Dermis blood vessel endothelial cell (primary cell): ENCODE data around the gene CIDEC. TPM values are rescaled to one million over a fixed set of nuclear protein-coding genes. Genes with fewer than 3 reads are reported as not detected.

ENCODE experiments used
- DNase-seq: peaks from one replicate; pipeline ENCODE4 v3.0.0; 2010
- total RNA-seq: library from RNA; depleted of rRNA; stranded (reverse); fragments of >200 nt; gene quantifications from 2 replicates; pipeline ENCODE4 v1.2.3, GENCODE V29; 2014

Gene CIDEC
- total RNA-seq, 1 donor from 2014 or later, result not detected

- DNase-seq, result peak; percentile 97
Measured at GRCh38 chr3:9843715-9844438, 36.2 kb downstream of the CIDEC start, which contains the start of gene RPUSD3. RPUSD3 (minus strand) TSS chr3:9844008; CDS start chr3:9843990, 18 bp downstream.

- DNase-seq, result no peak
Measured at GRCh38 chr3:9841015-9841414, 39.0 kb downstream of the CIDEC start.

- DNase-seq, result no peak
Measured at GRCh38 chr3:9838856-9839255, 41.2 kb downstream of the CIDEC start.

GRCh38 chr3:9837701-9838582 lies 42.1 kb downstream of the CIDEC start:
- DNase-seq, result peak; percentile 84

- DNase-seq, result no peak
Measured at GRCh38 chr3:9834520-9835380, 45.3 kb downstream of the CIDEC start.

GRCh38 chr3:9833078-9833477 lies 47.0 kb downstream of the CIDEC start:
- no peak for DNase-seq

GRCh38 chr3:9831253-9831652 lies 48.8 kb downstream of the CIDEC start:
- no peak for DNase-seq

GRCh38 chr3:9828801-9829755 lies 51.0 kb downstream of the CIDEC start:
- DNase-seq, result no peak

GRCh38 chr3:9826815-9827573 lies 53.1 kb downstream of the CIDEC start:
- peak; percentile 41 for DNase-seq

- DNase-seq, result no peak
Measured at GRCh38 chr3:9825451-9826040, 54.5 kb downstream of the CIDEC start.

GRCh38 chr3:9820946-9821345 lies 59.1 kb downstream of the CIDEC start:
- peak; percentile 50 for DNase-seq

GRCh38 chr3:9820543-9820942 lies 59.5 kb downstream of the CIDEC start:
- no peak for DNase-seq

- DNase-seq, result no peak
Measured at GRCh38 chr3:9818666-9819335, 61.3 kb downstream of the CIDEC start.

GRCh38 chr3:9817436-9817835 lies 62.6 kb downstream of the CIDEC start:
- DNase-seq, result no peak

Other genes with a start within 250 kb of the CIDEC start
- gene MTMR14, start 230.7 kb downstream of the CIDEC start, total RNA-seq, result 80.2 and 83.7 TPM in 2 replicates
- not detected in 2 replicates for gene CPNE9, start 176.4 kb downstream of the CIDEC start, total RNA-seq
- 24.8 and 29.3 TPM in 2 replicates for gene BRPF1, start 148.5 kb downstream of the CIDEC start, total RNA-seq
- gene OGG1, start 130.3 kb downstream of the CIDEC start, total RNA-seq, result 15.5 and 16.6 TPM in 2 replicates
- gene CAMK1, start 110.3 kb downstream of the CIDEC start, total RNA-seq, result 34.7 and 40.3 TPM in 2 replicates
- 39.5 and 60.6 TPM in 2 replicates for gene TADA3, start 87.8 kb downstream of the CIDEC start, total RNA-seq
- gene ARPC4, start 87.2 kb downstream of the CIDEC start, total RNA-seq, result 210 and 309 TPM in 2 replicates
- gene TTLL3, start 70.0 kb downstream of the CIDEC start, total RNA-seq, result 9.3 and 20.3 TPM in 2 replicates
- 28.9 and 33.3 TPM in 2 replicates for gene RPUSD3, start 36.2 kb downstream of the CIDEC start, total RNA-seq
- gene JAGN1, start 10.4 kb upstream of the CIDEC start, total RNA-seq, result 31.6 and 39.5 TPM in 2 replicates
- 0.14 and 0.17 TPM in 2 replicates for gene IL17RE, start 22.6 kb upstream of the CIDEC start, total RNA-seq
- 20.4 and 25.4 TPM in 2 replicates for gene IL17RC, start 36.8 kb upstream of the CIDEC start, total RNA-seq
- gene CRELD1, start 53.6 kb upstream of the CIDEC start, total RNA-seq, result 33.1 and 50.4 TPM in 2 replicates
- 0.68 and 0.84 TPM in 2 replicates for gene PRRT3, start 72.2 kb upstream of the CIDEC start, total RNA-seq
- gene EMC3, start 106.6 kb upstream of the CIDEC start, total RNA-seq, result 44.6 and 121 TPM in 2 replicates
- 15.0 and 37.2 TPM in 2 replicates for gene FANCD2, start 146.2 kb upstream of the CIDEC start, total RNA-seq
- not detected in 2 replicates for gene FANCD2OS, start 228.0 kb upstream of the CIDEC start, total RNA-seq
- 117 and 148 TPM in 2 replicates for gene BRK1, start 235.4 kb upstream of the CIDEC start, total RNA-seq